GM21576 (cell line): ENCODE results near the gene HOXD3.

Experiments used
- ATAC-seq: cut with Tn5 transposase; IDR thresholded peaks from one replicate; pipeline ENCODE4 v1.9.1; 2021; ENCODE audit warnings: mild to moderate bottlenecking, moderate library complexity; ENCODE audit not compliant: unreplicated experiment

Gene HOXD3

DNA sequence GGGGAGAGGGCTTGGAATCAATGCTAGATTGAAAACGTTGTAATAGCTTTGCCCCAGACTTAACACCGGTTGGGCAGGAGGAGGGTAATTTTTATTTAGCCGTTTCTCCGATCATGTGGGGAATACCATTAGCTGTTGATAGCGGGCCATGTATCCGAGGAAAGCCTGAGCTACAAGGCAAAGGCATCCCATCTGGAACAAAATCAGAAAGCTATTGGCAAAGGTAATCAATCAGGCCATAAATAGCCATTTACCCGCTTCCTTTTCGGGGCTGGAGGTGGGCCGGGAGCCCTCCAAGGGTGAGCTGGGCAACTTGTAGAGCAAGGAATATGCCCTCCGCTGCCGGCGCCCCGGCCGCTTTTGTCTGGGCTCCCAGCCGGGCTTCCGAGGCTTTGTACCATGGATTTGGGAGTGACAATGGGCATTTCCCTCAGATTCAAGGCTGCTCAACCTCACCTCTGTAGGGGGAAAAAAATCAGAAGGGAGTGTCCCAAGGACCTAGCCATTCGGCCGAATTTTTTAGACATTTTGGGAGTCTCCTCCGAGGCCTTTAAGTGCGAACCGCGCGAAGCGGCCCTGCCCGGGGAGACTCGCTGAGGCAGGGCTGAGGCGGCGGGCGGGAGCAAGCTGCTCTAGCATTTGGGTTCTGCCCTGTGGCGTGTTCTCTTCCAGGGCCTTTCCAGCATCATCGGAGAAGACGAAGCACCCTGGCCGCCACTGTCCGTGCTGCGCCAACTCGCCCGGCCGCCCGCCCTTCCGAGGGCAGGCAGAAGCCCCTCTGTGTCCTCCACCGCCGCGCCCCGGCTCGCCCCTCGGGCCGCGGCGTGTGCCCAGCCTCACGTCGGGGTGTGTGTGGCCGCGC lies 35.7 kb upstream of the HOXD3 start:
- ATAC-seq = no peak

DNA sequence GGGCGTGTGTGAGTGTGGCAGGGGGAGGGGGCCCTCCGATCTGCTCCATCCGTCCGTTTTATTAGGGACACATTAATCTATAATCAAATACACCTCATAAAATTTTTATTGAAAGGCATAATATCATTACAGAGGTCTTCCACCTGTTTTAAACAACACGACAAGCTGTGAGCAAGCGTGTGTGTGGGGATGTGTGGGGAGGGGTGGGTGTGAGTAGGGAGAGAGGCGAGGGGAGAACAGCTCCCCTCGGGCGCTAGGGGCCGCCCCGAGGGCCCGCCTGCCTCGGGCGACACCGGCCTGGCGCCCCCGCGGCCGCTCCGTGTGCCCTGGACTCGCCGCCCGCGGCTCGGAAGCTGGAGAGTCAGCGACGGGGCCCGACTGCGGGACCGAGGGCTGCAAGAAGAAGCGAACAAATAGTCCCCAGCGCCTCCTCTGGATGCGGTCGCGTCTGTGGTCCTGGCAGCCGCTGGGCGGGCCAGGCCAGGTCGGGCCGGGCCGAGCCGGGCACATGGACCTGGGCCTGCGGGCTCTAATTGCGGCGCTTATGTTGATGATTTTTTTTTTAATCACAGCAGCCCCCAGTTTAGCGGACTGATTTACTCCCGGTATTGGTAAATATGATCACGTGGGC lies 34.9 kb upstream of the HOXD3 start:
- ATAC-seq = no peak

DNA sequence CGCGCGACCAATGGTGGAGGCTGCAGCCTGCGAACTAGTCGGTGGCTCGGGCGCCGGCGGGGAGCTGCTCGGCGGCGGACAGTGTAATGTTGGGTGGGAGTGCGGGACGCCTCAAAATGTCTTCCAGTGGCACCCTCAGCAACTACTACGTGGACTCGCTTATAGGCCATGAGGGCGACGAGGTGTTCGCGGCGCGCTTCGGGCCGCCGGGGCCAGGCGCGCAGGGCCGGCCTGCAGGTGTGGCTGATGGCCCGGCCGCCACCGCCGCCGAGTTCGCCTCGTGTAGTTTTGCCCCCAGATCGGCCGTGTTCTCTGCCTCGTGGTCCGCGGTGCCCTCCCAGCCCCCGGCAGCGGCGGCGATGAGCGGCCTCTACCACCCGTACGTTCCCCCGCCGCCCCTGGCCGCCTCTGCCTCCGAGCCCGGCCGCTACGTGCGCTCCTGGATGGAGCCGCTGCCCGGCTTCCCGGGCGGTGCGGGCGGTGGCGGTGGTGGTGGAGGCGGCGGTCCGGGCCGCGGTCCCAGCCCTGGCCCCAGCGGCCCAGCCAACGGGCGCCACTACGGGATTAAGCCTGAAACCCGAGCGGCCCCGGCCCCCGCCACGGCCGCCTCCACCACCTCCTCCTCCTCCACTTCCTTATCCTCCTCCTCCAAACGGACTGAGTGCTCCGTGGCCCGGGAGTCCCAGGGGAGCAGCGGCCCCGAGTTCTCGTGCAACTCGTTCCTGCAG lies 34.3 kb upstream of the HOXD3 start, which contains the start of gene HOXD9:
HOXD9 (plus strand) TSS at position 37 of the 728 bp plus-strand sequence; CDS start at position 87, 50 bp downstream.
- no peak for ATAC-seq

DNA sequence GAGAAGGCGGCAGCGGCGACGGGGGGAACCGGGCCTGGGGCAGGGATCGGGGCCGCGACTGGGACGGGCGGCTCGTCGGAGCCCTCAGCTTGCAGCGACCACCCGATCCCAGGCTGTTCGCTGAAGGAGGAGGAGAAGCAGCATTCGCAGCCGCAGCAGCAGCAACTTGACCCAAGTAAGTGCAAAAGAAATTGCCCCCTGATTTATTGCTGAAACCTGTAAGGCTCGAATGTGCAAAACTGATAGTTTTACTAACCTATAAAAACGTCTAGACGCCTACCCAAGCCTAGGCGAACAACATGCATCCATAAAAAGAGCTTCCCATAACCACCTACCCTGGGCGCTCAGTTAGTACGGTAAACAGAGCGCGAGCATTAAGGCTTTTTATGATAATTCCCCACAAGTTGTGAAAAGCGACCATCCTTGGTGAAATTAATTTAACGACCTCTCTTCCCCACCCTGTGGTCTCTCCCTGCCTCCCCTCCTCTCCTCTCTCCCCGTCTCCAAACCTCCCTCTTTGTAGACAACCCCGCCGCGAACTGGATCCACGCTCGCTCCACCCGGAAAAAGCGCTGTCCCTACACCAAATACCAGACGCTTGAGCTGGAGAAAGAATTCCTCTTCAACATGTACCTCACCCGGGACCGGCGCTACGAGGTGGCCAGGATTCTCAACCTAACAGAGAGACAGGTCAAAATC lies 33.5 kb upstream of the HOXD3 start:
- no peak for ATAC-seq

DNA sequence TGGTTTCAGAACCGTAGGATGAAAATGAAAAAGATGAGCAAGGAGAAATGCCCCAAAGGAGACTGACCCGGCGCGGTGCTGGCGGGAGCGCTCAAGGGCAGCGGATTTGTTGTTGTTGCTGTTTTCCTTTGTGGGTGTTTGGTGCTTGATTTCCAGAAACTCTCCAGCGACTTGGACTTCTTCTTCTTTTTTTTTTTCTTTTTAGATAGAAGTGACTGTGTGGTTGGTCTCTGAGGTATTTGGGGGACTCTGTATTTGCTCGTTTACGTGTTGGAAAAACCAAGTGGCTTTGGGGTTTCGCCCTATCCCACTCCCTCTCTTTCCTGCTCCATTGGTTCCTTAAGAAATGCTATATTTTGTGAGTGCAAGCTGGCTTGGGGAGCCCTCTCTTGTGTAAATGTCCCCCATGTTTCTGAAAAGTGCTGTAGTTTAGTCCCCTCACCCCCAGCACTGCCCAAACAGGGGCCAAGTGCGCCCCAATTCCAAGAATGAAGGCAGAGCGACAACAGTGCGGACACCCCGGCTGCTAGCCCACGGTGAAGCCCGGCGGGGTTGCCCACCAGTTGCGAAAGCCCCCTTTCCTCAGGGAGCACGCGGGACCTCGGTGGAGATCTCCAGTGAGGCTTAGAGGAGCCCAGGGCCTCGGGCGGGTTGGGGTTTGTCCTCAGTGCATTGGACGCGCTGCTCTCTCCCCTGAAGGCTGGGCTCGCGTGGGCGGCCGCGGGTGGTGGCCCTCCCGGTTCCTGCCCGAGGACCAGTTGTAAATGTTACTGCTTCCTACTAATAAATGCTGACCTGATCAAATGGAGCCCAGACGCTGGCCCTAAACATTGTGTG lies 32.8 kb upstream of the HOXD3 start:
- no peak for ATAC-seq

DNA sequence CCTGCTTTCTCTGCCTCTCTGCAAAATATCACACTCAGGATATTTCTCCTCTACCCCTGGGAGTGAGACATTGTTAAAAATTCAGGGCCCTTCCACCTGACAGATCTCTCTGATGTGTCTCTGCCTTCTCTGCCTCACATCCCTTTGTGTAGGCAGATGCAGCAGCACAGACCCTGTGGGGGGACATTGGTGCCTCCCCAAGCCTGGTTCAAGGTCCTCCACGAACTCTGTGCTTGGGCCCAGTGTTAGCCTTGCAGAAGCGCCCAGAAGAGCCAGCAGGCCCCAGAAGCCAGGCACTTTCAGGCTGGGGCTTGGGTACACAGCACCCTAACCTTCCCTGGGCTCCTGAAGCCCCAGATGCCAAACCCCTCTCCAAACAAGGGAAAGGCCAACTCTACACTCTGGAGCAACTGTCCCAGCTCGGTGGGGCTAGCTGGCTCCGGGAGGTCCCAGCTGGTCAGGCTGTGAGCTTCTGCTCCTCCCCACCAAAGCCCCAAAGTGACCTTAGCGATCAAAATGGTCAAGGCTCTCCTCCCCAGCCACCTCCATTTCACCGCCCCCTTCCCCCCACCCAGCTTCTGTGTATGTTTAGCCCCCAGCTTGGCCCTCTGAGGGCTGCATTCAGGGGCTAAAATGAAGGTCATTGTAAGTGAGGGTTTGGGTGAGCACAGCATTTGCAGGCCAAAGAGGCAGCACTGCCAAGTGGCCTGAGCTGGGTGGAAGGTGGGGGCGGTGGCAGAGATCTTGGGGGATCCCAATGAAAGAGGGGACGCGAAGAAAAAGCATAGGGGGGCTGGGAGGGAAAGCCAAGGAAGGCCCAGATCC lies 31.9 kb upstream of the HOXD3 start:
- ATAC-seq = no peak

DNA sequence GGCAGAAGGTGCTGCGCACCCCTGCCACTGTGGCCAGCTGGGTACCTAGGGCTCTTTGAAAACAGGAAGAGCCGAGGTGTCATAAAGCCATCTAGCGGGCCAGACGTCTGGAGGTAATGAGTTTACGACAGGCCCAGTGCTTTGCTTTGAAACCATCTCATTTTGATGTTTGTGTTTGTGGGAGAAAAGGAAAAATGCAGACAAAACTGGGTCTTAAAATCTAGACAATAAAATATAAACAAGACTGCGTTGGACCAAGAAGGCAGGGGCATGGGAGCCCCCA lies 31.4 kb upstream of the HOXD3 start:
- ATAC-seq = no peak

DNA sequence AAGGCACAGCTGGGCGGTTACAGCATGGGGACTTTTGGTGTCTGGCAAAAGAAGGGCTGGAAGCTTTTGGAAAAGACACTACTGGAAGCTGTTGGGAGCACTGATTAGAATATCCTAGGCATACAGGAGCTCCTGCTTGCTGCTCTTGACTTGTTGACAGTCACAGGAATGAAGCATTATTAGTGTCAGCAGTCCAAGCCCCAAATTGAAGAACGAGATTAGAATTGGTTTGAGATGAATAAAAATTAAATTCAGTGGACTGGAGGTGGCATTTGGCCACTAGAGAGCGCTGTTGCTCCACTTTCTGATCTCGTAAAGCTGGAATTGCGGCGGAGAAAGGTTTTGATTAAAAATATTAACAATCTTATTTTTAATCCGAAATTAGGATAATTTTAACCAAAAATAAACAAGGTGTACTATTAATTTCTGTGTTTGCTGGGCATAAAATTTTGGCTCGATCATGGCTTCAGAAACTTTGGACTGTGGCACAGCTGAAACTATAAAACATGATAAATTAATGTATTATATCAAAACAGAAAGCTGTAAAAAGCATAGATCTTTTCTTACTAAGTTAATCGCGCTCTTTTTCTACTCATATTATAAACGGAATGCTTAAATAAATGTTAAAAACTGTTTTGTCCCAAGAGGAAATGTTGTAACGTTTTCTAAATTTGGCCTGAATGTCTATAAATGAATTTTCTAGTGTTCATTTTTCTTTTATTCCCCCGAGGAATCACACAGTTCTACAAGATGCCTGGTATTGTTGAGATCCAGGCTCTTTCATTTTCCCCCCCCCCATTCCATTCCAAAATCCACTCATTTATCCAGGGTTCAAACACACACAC lies 30.0 kb upstream of the HOXD3 start:
- no peak for ATAC-seq

DNA sequence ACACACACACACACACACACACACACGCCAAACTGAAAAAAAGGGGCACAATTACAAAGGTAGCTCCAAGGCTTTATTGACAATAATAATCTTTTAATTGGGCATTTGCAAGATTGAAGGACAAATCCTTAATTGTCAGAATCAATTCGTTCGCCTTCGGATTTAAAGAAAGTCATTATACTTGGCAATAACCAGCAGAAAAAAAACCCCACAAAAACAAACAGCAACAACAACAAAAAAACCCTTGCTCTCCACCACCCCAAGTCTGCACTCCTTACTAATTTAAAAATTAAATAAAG lies 29.4 kb upstream of the HOXD3 start:
- no peak for ATAC-seq

DNA sequence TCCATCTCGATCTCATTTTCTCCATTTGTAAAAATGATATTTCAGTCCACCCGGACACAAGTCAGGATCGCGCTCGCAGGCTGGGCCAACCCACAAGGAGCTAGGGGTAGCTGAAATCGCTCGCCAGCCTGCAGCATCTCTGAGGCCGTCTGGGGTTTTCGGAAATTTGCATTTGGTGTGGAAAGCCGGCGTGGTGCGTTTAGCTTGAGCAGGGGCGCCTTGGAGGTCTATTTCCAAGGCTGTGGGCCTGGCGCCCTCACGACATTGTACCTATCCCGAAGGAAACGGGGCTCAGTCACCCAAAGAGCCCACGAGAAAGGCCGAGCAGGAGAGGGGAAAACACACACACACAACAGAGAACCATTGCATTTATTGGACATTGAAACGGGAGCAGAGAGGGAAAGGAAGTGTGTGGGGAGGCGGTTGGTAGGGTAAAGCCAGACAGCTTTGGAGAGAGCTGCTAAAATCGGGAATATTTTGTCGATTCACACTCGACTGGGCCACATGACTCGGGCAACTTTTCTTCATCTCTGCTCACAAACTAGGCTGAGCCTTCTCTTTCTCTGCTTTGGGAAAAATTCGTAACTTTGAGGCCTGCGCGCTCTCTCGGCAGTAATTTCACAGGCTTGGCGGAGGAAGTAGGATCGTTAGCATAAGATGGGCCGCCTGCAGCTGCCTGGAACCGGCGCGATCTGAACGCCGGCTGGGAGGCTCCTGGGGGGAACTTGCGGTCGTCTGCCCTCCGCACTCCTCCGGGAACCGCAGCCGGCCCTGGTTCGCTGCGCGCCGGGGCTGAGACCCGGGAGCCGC lies 28.7 kb upstream of the HOXD3 start:
- no peak for ATAC-seq

DNA sequence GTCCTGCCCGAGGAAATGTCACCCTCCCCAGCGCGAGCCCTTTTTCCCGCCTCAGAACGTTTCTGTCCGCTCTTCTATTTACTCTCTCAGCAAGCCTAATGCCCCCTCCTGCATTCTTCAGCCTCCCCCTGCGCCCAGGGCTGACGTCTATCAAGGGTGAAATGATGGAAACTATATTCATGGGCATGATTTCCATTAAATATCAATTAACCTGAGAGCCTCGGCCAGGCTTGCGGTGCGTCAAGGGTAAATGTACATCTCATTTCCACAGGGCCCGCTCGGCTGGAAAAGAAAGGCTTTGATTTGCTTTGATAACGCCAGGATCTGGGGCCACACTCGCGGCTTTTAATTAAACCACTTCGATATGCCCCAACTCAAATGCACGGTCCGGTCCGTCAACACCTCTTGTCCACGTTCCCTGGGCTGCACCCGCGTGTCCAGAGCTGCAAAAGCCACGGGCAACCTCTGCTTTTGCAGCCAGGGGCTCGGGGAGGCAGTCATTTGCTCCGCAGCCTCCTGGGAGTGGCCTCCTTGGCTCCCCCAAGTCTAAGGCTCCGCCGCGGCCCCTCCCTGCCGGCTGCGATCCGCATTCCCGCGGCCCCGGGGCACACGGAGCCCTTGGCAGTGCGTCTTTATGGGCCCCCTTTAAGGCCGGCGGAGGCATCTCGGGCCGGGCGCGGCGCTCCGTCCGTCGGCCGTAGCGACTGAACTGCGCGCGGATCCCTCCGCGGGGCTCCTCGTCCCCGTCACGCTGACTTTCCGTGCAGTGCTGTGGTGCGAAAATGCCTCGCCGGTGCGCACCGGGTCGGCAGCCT lies 27.9 kb upstream of the HOXD3 start, which contains the start of gene HOXD8:
HOXD8 (plus strand) TSS at position 724 of the 815 bp plus-strand sequence. CDS start 662 bp downstream, outside the sequence.
- ATAC-seq = no peak

DNA sequence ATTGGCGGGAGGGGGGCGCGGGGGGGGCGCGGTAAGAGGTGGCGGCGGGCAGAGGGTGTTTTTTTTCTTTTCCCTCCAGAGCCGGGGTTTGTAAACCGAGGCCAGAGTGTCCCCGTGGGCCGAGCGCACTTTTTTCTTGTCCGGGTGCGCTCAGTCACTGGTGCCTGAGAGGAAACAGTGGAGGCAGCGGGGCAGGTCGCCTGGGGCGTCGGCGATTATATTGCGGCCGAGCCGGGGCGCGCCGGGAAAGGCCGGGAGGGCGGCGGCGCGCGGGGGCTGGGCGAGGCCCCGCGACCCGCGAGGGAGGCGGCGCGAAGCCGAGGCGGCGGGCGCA lies 27.3 kb upstream of the HOXD3 start:
- ATAC-seq = no peak

DNA sequence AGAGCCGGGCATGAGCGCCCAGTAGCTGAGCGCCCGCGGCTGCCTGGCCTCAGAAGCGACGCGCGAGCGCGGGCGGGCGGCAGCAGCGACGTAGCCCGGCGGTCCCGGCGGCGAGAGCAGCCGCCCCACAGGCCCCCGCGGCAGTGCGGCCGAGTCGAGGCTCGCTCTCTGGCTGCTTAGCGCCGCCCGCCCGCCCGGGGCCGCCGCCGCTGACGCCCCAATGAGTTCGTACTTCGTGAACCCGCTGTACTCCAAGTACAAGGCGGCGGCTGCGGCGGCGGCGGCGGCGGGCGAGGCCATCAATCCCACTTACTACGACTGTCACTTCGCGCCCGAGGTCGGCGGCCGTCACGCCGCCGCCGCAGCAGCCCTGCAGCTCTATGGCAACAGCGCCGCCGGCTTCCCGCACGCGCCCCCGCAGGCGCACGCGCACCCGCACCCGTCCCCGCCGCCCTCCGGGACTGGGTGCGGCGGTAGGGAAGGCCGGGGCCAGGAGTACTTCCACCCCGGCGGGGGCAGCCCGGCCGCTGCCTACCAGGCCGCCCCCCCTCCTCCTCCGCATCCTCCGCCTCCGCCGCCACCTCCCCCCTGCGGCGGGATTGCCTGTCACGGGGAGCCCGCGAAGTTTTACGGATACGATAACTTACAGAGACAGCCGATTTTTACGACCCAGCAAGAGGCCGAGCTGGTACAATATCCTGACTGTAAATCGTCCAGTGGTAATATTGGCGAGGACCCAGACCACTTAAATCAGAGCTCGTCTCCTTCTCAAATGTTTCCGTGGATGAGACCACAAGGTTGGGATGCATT lies 26.8 kb upstream of the HOXD3 start:
- no peak for ATAC-seq

DNA sequence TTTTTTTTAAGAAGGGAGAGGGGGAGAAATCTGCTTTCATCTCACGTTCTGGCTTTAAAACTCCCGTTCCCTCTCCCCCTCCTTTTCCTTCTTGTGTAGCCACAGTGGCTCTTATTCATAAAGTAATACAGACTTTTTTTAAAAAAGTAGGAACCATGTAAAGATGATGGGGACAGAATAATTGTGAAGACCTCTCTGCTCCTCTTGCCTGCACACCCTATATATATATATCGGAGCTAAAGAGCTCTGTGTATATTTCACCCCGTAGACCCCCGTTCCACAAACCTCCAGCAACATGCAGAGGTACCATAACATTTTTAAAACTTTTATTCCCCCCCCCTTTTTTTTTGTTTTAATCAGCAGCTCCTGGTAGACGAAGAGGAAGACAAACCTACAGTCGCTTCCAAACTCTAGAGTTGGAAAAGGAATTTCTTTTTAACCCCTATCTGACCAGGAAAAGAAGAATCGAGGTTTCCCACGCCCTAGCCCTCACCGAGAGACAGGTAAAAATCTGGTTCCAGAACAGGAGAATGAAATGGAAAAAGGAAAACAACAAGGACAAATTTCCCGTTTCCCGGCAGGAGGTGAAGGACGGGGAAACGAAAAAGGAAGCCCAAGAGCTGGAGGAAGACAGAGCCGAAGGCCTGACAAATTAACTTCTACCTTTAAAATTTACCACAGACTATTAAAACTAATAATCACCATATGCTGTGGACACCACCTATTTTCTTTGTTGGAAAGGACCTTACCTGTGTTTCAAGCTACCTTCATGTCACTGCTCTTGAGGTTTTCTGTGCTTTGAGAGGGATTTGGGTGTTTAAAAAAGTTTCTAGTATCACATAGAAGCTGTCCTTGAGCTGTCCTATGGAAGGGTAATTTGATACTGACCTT lies 25.9 kb upstream of the HOXD3 start:
- ATAC-seq = no peak

DNA sequence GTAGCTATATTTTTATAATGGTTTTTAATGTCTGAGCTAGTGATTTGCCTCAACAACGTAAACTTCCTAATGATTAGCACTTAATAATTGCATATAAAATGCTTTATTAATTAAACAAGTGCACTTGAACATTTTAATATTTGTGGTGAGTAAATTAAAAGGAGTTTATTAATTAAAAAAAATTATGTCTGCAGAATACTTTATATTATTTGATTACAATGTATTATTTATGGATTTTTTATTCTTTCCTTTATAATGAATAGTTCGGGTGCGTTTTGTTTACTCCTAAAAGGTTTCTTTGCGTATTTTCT lies 25.3 kb upstream of the HOXD3 start:
- ATAC-seq = no peak
